ENCODE measurements around the gene STPG2.

- TF ChIP-seq, protein P1, sequence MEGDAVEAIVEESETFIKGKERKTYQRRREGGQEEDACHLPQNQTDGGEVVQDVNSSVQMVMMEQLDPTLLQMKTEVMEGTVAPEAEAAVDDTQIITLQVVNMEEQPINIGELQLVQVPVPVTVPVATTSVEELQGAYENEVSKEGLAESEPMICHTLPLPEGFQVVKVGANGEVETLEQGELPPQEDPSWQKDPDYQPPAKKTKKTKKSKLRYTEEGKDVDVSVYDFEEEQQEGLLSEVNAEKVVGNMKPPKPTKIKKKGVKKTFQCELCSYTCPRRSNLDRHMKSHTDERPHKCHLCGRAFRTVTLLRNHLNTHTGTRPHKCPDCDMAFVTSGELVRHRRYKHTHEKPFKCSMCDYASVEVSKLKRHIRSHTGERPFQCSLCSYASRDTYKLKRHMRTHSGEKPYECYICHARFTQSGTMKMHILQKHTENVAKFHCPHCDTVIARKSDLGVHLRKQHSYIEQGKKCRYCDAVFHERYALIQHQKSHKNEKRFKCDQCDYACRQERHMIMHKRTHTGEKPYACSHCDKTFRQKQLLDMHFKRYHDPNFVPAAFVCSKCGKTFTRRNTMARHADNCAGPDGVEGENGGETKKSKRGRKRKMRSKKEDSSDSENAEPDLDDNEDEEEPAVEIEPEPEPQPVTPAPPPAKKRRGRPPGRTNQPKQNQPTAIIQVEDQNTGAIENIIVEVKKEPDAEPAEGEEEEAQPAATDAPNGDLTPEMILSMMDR (IDR thresholded peaks at IDR 0.05), result no peak
- TF ChIP-seq EZH2 (IDR thresholded peaks at IDR 0.05; ENCODE audit: borderline replicate concordance, insufficient read depth, low read depth, low read length, poor library complexity, severe bottlenecking), result no peak
Observed at GRCh38 chr4:98030059-98030458, 113.2 kb downstream of the STPG2 start.

Measured in B cell (primary cell).